Uterus (tissue), 2 donors: ENCODE measurements around the gene AATF.

Experiments used
- CTCF ChIP-seq, 4 experiments: fragments of 200-600 bp in 2 of 4; fragments of 450-650 bp in 2 of 4; sonication (generic) in 2 of 4; IDR thresholded peaks; one replicate each; pipeline ENCODE4 v1.5.1; 2016 to 2019; ENCODE audit warnings: antibody characterized with exemption in 4 of 4, mild to moderate bottlenecking in 2 of 4, moderate library complexity in 1 of 4
- POLR2A ChIP-seq, 2 donors: fragments of 450-650 bp; IDR thresholded peaks; one replicate each; pipeline ENCODE4 v1.6.1; 2016; ENCODE audit warnings: antibody characterized with exemption in 2 of 2, mild to moderate bottlenecking in 1 of 2, moderate library complexity in 1 of 2

- TF ChIP-seq POLR2A (IDR thresholded peaks at IDR 0.05), result no peak
- no peak for TF ChIP-seq CTCF (IDR thresholded peaks at IDR 0.05)
Observed at GRCh38 chr17:37064206-37064605, 115.5 kb downstream of the AATF start.
